Endothelial cell (in vitro differentiated cells): ENCODE results near the gene FRRS1. TPM values are rescaled to one million over a fixed set of nuclear protein-coding genes. Genes with fewer than 3 reads are reported as not detected.

ENCODE experiments used
- DNase-seq: peaks from one replicate; pipeline ENCODE4 v3.0.0; 2021; ENCODE audit warnings: low spot score
- H3K27ac Mint-ChIP-seq: one replicate; pipeline ENCODE4 v1.8.0; 2021; ENCODE audit warnings: mixed read lengths, inconsistent platforms; ENCODE audit not compliant: unreplicated experiment
- H3K27me3 Mint-ChIP-seq: one replicate; pipeline ENCODE4 v1.8.0; 2021; ENCODE audit warnings: mild to moderate bottlenecking, moderate library complexity, mixed read lengths, inconsistent platforms; ENCODE audit not compliant: unreplicated experiment
- H3K36me3 Mint-ChIP-seq: one replicate; pipeline ENCODE4 v1.8.0; 2021; ENCODE audit warnings: mild to moderate bottlenecking, low read depth, mixed read lengths, inconsistent platforms; ENCODE audit not compliant: unreplicated experiment
- H3K4me1 Mint-ChIP-seq: one replicate; pipeline ENCODE4 v1.8.0; 2021; ENCODE audit warnings: mild to moderate bottlenecking, mixed read lengths, inconsistent platforms; ENCODE audit not compliant: unreplicated experiment
- H3K4me3 Mint-ChIP-seq: one replicate; pipeline ENCODE4 v1.8.0; 2021; ENCODE audit warnings: mild to moderate bottlenecking, mixed read lengths, inconsistent platforms; ENCODE audit not compliant: unreplicated experiment
- H3K9me3 Mint-ChIP-seq: one replicate; pipeline ENCODE4 v1.8.0; 2021; ENCODE audit warnings: mixed read lengths, inconsistent platforms; ENCODE audit not compliant: unreplicated experiment
- total RNA-seq: library from RNA; stranded (reverse); fragmentation: NEBNext Ultra II Directional; extraction: Animal tissue kit (Norgen Biotek cat#: 25700); gene quantifications from one replicate; pipeline ENCODE4 v1.2.1, GENCODE V29; 2021; ENCODE audit not compliant: unreplicated experiment
- TF ChIP-seq, protein P1 (sequence below): fragments of 200-600 bp; sonication (generic); IDR thresholded peaks from one replicate; pipeline ENCODE4 v1.5.0; 2021; ENCODE audit warnings: antibody characterized with exemption; ENCODE audit not compliant: unreplicated experiment

Gene FRRS1
- total RNA-seq, 1 donor from 2014 or later: 4.1 TPM

DNA sequence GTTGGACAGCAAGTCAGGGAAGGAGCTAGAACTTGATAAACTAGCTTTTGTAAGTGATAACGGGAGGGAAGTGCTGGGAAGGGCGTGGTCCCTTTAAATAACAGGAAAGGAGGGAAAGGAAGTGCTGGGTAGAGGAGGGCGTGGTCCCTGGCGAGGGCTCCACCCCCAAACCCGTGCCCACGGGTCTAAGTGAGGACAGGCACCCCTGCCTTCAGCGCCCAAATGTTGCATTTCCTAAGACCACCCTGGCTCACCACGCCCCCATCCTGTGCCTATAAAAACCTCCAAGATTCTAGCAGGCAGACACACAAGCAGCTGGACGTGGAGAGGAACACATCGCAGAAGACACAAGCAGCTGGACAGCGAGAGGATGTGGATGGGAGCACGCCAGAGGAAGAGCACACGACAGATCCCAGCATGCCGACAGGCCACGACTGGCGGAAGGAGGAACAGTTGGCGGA lies 62.0 kb downstream of the FRRS1 start:
- no peak for DNase-seq
- no peak overlapping the region for H3K27ac Mint-ChIP-seq
- TF ChIP-seq, protein P1, sequence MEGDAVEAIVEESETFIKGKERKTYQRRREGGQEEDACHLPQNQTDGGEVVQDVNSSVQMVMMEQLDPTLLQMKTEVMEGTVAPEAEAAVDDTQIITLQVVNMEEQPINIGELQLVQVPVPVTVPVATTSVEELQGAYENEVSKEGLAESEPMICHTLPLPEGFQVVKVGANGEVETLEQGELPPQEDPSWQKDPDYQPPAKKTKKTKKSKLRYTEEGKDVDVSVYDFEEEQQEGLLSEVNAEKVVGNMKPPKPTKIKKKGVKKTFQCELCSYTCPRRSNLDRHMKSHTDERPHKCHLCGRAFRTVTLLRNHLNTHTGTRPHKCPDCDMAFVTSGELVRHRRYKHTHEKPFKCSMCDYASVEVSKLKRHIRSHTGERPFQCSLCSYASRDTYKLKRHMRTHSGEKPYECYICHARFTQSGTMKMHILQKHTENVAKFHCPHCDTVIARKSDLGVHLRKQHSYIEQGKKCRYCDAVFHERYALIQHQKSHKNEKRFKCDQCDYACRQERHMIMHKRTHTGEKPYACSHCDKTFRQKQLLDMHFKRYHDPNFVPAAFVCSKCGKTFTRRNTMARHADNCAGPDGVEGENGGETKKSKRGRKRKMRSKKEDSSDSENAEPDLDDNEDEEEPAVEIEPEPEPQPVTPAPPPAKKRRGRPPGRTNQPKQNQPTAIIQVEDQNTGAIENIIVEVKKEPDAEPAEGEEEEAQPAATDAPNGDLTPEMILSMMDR: no peak
- H3K27me3 Mint-ChIP-seq: peaks cover 1% of the 10 kb centered on the region
- H3K4me3 Mint-ChIP-seq: no peak overlapping the region
- H3K9me3 Mint-ChIP-seq: no peaks in the 10 kb centered on the region
- peaks cover 11% of the 10 kb centered on the region for H3K4me1 Mint-ChIP-seq
- H3K36me3 Mint-ChIP-seq: no peaks in the 10 kb centered on the region

DNA sequence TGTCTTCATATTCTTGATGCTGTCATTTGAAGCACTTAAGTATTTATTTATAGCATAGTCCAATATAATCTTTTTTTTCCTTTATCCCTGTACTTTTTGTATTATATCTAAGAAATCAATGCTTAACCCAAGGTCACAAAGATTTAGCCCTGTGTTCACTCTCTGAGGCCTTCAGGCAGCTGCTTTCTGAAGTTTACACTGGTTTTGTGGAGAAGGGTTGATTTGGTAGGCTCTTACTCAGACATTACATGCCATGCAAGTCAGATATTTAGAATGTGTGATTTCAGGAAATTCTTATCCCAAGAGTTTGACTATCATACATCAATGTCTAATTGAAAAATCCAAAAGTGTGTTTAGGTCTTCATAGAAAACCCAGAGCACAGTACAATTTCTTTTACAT lies 64.2 kb downstream of the FRRS1 start:
- DNase-seq: no peak
- Mint-ChIP-seq H3K27me3 (peaks cover 1% of the 10 kb centered on the region), H3K4me1 (peaks cover 11% of the 10 kb centered on the region), H3K4me3 (no peak overlapping the region), H3K27ac (no peak overlapping the region), H3K36me3 (no peaks in the 10 kb centered on the region), H3K9me3 (no peaks in the 10 kb centered on the region)
- TF ChIP-seq, protein P1: no peak

DNA sequence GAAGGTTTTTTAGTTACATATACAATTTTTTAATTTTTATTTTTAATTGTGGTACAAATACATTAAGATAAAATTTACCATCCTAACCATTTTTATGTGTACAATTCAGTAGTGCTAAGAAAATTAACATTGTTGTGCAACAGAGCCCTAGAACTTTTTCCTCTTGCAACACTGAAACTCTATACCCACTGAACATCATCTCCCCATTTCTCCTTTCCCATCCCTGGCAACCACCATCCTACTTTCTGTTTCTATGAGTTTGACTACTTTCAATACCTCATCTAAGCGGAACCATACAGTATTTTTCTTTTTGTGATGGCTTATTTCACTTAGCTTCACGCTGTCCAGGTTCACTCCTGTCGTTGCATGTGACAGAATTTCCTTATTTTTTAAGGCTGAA lies 66.4 kb downstream of the FRRS1 start:
- DNase-seq: no peak
- peaks cover 1% of the 10 kb centered on the region for H3K27me3 Mint-ChIP-seq
- H3K36me3 Mint-ChIP-seq: no peaks in the 10 kb centered on the region

DNA sequence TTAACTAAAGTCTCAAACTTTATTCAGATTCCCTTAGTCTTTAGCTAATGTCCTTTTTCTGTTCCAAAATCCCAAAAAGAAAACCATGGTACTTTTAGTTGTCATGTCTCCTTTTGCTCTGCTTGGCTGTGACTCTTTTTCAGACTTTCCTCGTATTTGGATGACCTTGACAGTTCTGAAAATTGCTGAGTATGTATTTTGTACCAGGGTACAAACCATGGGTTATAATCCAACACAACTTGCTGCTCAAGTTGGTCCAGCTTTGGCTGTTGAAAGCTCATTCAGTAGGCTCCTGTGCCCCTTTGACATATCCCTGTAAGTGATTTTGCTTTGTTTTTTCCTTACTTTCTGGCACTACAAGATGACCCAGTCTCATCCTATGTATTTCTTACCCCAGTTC lies 68.9 kb downstream of the FRRS1 start:
- TF ChIP-seq, protein P1: no peak
- H3K4me3 Mint-ChIP-seq: no peak overlapping the region

More for the DNA sequence above, 66.4 kb downstream of the FRRS1 start:
- no peak overlapping the region for H3K27ac Mint-ChIP-seq
- no peaks in the 10 kb centered on the region for H3K9me3 Mint-ChIP-seq
- peaks cover 5% of the 10 kb centered on the region for H3K4me1 Mint-ChIP-seq
- H3K4me3 Mint-ChIP-seq: no peak overlapping the region
- TF ChIP-seq, protein P1: no peak

DNA sequence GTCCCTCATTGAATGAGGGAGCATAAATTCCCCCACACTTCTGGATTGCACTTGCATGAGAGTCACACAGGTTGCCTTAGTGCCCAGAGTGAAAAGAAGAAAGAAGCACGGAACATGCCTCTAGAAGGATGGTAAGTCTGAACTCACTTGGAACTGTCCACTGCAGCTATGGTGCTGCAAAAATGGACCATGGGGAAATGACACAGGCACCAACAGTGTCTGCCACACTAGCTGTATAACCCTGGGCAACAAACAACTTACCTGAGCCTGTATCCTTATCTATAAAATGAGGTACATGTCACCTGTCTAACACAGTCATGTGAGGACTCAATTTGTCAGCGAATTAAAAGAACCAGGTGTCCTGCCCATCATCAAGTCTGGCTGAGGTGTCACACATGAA lies 69.8 kb downstream of the FRRS1 start:
- no peaks in the 10 kb centered on the region for H3K36me3 Mint-ChIP-seq
- H3K4me1 Mint-ChIP-seq: peaks cover 11% of the 10 kb centered on the region
- no peak overlapping the region for H3K4me3 Mint-ChIP-seq
- no peak for DNase-seq
- H3K9me3 Mint-ChIP-seq: no peaks in the 10 kb centered on the region
- TF ChIP-seq, protein P1: no peak
- no peaks in the 10 kb centered on the region for H3K27me3 Mint-ChIP-seq
- no peak overlapping the region for H3K27ac Mint-ChIP-seq

More for the DNA sequence above, 68.9 kb downstream of the FRRS1 start:
- peaks cover 2% of the 10 kb centered on the region for H3K4me1 Mint-ChIP-seq
- no peak for DNase-seq
- no peaks in the 10 kb centered on the region for H3K9me3 Mint-ChIP-seq
- no peak overlapping the region for H3K27ac Mint-ChIP-seq
- no peaks in the 10 kb centered on the region for H3K36me3 Mint-ChIP-seq
- H3K27me3 Mint-ChIP-seq: no peaks in the 10 kb centered on the region
